Activated naive CD8-positive, alpha-beta T cell treated with anti-CD3 and anti-CD28 coated beads, Interleukin-2, amount 10 ng/mL, durations not matched to agents 7 days and 5 days (primary cell): ENCODE measurements around the gene CUX1. TPM values are rescaled to one million over a fixed set of nuclear protein-coding genes. Genes with fewer than 3 reads are reported as not detected.
"Not testable (repeated sequence)": the region's sequence is repeated elsewhere in the genome, so short reads cannot be mapped to it uniquely, and the experiment has no call there.

Experiments
- ATAC-seq: fragments of 150-1000 bp; cut with Tn5 transposase; one replicate; pipeline ENCODE4 v1.10.0; 2021; ENCODE audit warnings: low read depth, moderate library complexity
- POLR2A ChIA-PET: fragments of 350-600 bp; sonication (Branson Sonifier 250); formaldehyde crosslinking; loops from one replicate; lab custom pipeline; 2021; ENCODE audit warnings: antibody characterized with exemption; lab: Charles Lee
- DNase-seq: peaks from one replicate; pipeline ENCODE4 v3.0.0; 2021
- H3K27ac Mint-ChIP-seq: one replicate; pipeline ENCODE4 v1.8.0; 2022; ENCODE audit warnings: mild to moderate bottlenecking, mixed read lengths
- H3K27me3 Mint-ChIP-seq: one replicate; pipeline ENCODE4 v1.8.0; 2022; ENCODE audit warnings: mild to moderate bottlenecking, moderate library complexity, mixed read lengths
- H3K36me3 Mint-ChIP-seq: one replicate; pipeline ENCODE4 v1.8.0; 2021; ENCODE audit warnings: mild to moderate bottlenecking, mixed read lengths
- H3K4me1 Mint-ChIP-seq: one replicate; pipeline ENCODE4 v1.8.0; 2021; ENCODE audit warnings: mixed read lengths
- H3K4me3 Mint-ChIP-seq: one replicate; pipeline ENCODE4 v1.8.0; 2022; ENCODE audit warnings: mild to moderate bottlenecking, moderate library complexity, mixed read lengths
- H3K9me3 Mint-ChIP-seq: one replicate; pipeline ENCODE4 v1.8.0; 2021; ENCODE audit warnings: mixed read lengths
- total RNA-seq, 2 experiments: library from RNA; stranded (reverse); gene quantifications; one replicate each; pipeline ENCODE4 v1.2.3, GENCODE V29; 2021

Gene CUX1
- total RNA-seq, 2 experiments from 2014 or later: 35.7 to 37.6 TPM

DNA sequence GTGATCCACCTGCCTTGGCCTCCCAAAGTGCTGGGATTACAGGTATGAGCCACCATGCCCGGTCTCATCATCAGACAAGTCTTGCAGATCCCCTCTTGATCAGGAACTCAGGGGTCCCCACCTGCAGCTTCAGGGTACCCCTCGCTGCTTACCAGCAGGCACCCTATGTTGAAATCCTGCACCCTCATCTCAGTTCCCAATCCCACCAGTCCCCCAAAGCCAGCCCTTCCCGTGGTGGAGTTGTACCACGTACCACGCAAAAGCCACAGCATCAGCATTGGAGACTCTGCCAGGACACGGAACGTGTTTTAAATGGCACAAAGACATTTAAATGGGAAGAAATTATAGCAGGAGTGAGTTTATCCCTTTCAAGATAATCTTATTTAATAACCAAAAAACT lies 202.0 kb downstream of the CUX1 start:
- no peak overlapping the region for H3K27ac Mint-ChIP-seq
- no peaks in the 10 kb centered on the region for H3K27me3 Mint-ChIP-seq
- no peak for DNase-seq
- H3K36me3 Mint-ChIP-seq: peaks cover 2% of the 10 kb centered on the region
- POLR2A ChIA-PET: no interaction called here
- peaks cover 2% of the 10 kb centered on the region for H3K4me1 Mint-ChIP-seq
- H3K4me3 Mint-ChIP-seq: no peak overlapping the region
- ATAC-seq: no peak
- no peaks in the 10 kb centered on the region for H3K9me3 Mint-ChIP-seq

DNA sequence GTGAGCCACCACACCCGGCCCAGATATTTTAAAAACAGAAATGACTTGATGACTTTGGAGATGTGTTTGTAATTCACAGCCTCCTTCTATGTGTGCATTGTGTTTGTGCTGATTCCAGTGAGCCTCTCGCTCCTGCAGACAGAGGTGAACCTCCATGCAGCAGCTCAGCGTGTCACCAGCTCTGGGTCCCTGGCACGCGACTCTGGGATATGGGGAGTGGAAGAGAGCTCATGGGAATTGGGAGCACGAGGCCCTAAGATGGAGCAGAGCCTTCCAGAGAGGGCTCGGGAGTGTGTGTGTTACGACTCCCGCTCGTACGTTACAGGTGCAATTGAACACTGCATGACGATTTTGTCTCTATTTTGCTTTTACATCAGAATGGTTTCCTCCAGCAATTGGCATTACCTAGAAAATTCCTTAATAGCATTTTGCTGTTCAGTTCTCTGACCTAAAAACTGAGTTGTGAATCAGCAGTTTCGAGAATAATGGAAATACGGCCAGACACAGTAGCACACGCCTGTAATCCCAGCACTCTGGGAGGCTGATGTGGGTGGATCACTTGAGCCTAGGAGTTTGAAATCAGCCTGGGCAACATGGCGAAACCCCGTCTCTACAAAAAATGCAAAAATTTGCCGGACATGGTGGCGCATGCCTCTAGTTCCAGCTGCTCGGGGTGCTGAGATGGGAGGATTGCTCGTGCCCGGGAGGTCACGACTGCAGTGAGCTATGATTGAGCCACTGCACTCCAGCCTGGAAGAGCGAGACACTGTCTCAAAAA lies 204.6 kb downstream of the CUX1 start:
- H3K27me3 Mint-ChIP-seq: no peaks in the 10 kb centered on the region
- H3K4me1 Mint-ChIP-seq: peaks cover 3% of the 10 kb centered on the region
- POLR2A ChIA-PET: no interaction called here
- H3K9me3 Mint-ChIP-seq: no peaks in the 10 kb centered on the region
- H3K4me3 Mint-ChIP-seq: no peak overlapping the region
- no peaks in the 10 kb centered on the region for H3K36me3 Mint-ChIP-seq
- ATAC-seq (no peak), DNase-seq (no peak)
- H3K27ac Mint-ChIP-seq: no peak overlapping the region

DNA sequence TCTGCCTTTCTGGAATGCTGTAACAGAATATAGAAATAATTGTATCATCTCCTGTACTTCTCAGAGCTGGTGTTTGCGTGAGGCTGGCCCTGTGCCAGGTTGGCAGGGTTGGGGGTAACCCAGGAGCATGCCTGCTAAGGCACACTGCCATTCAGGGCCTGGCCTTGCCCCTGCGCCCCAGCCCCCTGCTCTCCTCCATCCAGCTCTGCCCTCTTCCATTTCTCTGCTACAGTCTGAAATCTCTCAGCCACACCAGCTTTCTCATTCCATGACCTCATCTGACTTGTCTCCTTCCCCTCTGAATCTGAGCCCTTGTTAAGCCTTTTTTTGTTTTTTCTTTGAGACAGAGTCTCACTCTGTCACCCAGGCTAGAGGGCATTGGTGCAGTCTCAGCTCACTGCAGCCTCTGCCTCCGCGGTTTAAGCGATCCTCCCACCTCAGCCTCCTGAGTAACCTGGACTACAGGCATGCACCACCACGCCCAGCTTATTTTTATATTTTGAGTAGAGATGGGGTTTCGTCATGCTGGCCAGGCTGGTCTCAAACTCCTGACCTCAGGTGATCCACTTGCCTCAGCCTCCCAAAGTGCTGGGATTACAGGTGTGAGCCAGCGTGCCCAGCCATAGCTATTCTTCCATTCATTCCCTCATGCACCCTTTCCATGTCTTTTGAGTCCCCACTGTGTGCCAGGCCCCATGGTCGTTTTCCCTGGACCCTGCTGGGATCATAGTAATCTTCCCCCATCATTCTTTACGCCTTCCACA lies 206.8 kb downstream of the CUX1 start:
- Mint-ChIP-seq H3K9me3 (no peaks in the 10 kb centered on the region), H3K4me1 (peaks cover 9% of the 10 kb centered on the region), H3K27ac (no peak overlapping the region), H3K36me3 (peaks cover 6% of the 10 kb centered on the region), H3K27me3 (no peaks in the 10 kb centered on the region), H3K4me3 (no peak overlapping the region)
- POLR2A ChIA-PET: no interaction called here
- ATAC-seq (no peak), DNase-seq (no peak)

DNA sequence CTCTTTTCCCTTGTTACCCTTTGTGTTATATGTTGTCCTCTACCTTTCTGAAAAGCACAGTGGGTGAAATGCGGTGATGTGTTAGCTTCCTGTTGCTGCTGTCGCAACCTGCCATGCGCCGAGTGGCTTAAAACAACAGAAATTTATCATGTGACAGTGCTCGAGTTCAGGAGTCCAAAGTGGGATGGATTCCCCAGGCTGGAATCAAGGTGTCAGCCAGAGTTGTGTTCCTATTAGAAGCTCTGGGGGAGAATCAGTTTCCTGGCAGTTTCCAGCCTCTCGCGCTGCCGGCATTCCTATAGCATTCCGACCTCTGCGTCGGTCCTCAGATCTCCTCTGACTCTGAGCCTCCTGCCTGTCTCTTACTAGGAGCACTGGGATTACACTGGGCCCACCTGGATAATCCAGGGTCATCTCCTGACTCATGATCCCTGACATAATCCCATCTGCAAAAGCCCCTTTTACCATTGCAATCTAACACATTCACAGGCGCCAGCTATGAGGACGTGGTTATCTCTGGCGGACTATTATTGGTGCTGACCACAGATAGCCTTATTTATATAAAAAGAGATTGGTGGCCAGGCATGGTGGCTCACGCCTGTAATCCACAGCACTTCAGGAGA lies 207.5 kb downstream of the CUX1 start:
- DNase-seq (no peak), ATAC-seq (no peak)
- H3K27me3 Mint-ChIP-seq: no peaks in the 10 kb centered on the region
- no peak overlapping the region for H3K27ac Mint-ChIP-seq
- peaks cover 9% of the 10 kb centered on the region for H3K36me3 Mint-ChIP-seq
- no peaks in the 10 kb centered on the region for H3K9me3 Mint-ChIP-seq
- no peak overlapping the region for H3K4me3 Mint-ChIP-seq
- peaks cover 11% of the 10 kb centered on the region for H3K4me1 Mint-ChIP-seq
- POLR2A ChIA-PET: no interaction called here

DNA sequence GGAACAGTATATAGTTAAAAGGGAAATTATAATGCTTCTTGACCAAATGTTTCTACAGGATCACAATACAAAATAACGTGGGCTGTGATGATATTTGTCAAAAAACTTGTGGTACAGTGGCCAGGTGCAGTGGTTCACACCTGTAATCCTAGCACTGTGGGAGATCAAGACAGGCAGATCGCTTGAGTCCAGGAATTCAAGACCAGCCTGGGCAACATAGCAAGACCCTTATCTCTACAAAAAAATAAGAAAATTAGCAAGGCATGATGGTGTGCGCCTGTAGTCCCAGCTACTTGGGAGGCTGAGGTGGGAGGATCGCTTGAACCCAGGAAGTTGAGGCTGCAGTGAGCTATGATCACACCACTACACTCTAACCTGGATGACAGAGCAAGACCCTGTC lies 208.4 kb downstream of the CUX1 start:
- H3K27me3 Mint-ChIP-seq, DNase-seq, H3K27ac Mint-ChIP-seq, POLR2A ChIA-PET, H3K36me3 Mint-ChIP-seq, H3K4me3 Mint-ChIP-seq, ATAC-seq, H3K9me3 Mint-ChIP-seq: not testable (repeated sequence)
- H3K4me1 Mint-ChIP-seq: peaks cover 11% of the 10 kb centered on the region

DNA sequence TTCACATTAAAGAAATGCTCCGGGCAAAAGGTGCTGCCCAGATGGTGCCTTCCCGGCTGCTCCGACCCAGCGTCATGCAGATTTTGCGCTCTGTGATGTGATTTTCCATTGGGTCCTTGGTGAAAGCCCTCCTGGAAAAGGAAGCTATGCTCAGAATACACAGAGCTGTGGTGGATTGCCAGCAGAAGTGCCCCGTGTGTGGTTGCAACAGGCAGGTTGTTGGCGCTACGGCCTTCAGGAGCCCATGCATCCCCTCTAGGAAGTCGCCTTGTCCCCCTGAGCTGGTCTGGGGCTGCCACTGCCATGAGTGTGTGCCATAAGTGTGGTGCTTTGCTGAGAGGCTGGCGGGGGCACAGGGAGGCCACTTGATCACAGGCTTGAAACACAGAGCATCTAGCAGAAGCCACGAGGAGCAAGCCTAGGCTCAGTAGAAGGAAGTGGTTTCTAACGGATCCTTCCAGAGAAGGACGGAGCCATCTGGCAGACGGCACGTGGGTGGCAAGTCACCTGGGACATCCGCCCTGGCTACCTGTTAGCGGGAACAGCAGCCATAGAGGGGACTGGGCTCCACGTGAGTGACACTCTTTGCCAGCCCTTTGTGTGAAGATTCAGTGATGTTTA lies 210.9 kb downstream of the CUX1 start:
- peak overlapping the region; percentile 45 for H3K27ac Mint-ChIP-seq
- peaks cover 11% of the 10 kb centered on the region for H3K4me1 Mint-ChIP-seq
- no peaks in the 10 kb centered on the region for H3K9me3 Mint-ChIP-seq
- no peak overlapping the region for H3K4me3 Mint-ChIP-seq
- peaks cover 9% of the 10 kb centered on the region for H3K36me3 Mint-ChIP-seq
- ATAC-seq: peak; percentile 77
- DNase-seq: no peak
- no peaks in the 10 kb centered on the region for H3K27me3 Mint-ChIP-seq
- POLR2A ChIA-PET: no interaction called here

DNA sequence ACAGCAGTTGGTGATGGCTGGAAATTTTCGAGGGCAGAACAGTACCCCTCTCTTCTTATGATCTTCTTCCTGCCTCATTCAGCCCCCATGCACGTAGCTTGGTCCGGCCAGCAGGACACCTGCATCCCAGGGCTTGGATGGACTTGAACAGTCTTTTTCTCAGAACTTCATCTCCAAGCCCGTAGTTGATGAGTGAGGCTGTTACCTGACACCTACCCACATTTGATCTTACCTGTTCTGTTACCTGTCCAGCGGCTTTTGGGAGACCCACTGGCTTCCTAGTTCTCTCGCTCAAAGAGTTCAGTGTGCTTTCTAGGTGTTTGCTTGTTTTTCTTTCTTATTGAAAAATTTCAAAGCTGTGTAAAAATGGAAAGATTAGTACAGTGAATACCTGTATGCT lies 212.2 kb downstream of the CUX1 start:
- H3K9me3 Mint-ChIP-seq: no peaks in the 10 kb centered on the region
- no peak for ATAC-seq
- no peaks in the 10 kb centered on the region for H3K27me3 Mint-ChIP-seq
- POLR2A ChIA-PET: no interaction called here
- peaks cover 9% of the 10 kb centered on the region for H3K36me3 Mint-ChIP-seq
- no peak overlapping the region for H3K27ac Mint-ChIP-seq
- H3K4me1 Mint-ChIP-seq: peaks cover 10% of the 10 kb centered on the region
- H3K4me3 Mint-ChIP-seq: no peak overlapping the region
- no peak for DNase-seq

DNA sequence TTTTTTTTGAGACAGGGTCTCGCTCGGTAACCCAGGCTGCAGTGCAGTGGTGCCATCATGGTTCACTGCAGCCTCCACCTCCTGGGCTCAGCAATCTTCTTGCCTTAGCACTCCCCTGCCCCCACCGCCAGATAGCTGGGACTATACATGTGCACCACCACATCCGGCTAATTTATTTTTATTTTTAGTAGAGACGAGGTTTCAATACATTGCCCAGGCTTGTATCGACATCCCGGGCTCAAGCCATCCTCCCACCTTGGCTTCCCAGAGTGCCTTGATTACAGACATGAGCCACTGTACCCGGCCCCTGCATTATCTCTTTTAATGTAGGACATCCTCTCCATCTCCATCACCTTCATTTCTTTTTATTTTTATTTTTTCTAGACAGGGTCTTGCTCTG lies 213.3 kb downstream of the CUX1 start:
- Mint-ChIP-seq H3K4me1 (peaks cover 8% of the 10 kb centered on the region), H3K27me3 (no peaks in the 10 kb centered on the region), H3K36me3 (peaks cover 9% of the 10 kb centered on the region), H3K27ac (no peak overlapping the region), H3K9me3 (no peaks in the 10 kb centered on the region), H3K4me3 (no peak overlapping the region)
- no peak for DNase-seq
- POLR2A ChIA-PET: no interaction called here
- no peak for ATAC-seq

DNA sequence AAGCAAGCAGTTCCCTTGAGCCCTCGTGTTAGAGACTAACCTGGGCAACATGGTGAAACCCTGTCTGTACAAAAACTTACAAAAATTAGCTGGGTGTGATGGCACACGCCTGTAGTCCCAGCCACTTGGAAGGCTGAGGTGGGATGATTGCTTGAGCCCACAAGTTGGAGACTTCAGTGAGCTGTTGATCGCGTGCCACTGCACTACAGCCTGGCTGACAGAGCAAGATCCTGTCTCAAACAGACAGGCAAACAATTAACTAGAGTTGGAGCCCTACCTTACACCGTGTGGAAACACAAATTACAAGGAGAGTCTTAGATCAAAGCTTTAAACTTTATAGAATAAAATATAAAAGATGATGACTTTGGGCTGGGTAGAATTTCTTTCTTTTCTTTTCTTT lies 219.5 kb downstream of the CUX1 start:
- Mint-ChIP-seq H3K27ac (no peak overlapping the region), H3K4me1 (no peaks in the 10 kb centered on the region), H3K36me3 (no peaks in the 10 kb centered on the region), H3K9me3 (no peaks in the 10 kb centered on the region), H3K27me3 (no peaks in the 10 kb centered on the region), H3K4me3 (no peak overlapping the region)
- POLR2A ChIA-PET: no interaction called here
- no peak for ATAC-seq
- DNase-seq: no peak

DNA sequence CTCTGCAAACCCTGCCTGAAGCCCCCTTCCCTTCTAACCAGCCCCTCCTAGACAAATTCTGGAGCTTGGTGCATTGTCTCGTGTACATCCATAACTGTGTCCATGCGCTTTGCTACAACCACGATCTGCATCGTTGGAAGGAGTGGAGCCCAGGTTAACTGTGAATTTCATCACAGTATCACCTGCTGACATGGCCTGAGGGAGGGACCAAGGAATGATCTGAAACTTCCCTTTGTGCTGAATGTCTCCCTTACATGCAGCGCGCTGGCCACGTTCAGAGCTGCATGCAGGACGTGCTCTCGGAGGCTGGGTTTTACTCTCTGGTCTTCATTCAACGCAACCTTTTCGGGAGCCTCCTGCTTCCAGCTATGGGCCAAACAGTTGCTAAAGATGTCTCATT lies 222.3 kb downstream of the CUX1 start:
- Mint-ChIP-seq H3K4me3 (no peak overlapping the region), H3K9me3 (no peaks in the 10 kb centered on the region), H3K36me3 (no peaks in the 10 kb centered on the region), H3K27me3 (no peaks in the 10 kb centered on the region), H3K4me1 (no peaks in the 10 kb centered on the region), H3K27ac (no peak overlapping the region)
- ATAC-seq: no peak
- DNase-seq: no peak
- POLR2A ChIA-PET: no interaction called here

DNA sequence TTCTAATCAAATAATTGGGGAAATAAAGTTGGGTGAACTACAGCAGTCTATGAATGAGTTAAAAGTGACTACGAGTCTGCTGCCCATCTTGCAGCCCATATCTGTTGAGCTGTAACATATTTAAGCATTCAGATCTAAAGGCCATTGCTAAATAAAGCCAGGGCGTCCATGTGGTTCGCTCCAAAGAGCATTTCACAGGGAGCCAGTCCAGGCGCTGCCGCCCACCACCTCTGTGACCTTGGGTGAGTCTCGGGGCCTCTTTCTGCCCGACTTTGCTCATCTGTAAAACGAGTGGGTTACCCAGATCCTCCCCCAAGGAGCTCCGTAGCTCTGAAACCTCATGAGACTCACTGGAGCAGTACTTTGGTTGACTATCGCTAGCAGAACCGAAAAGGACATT lies 223.1 kb downstream of the CUX1 start:
- Mint-ChIP-seq H3K4me1 (no peaks in the 10 kb centered on the region), H3K9me3 (no peaks in the 10 kb centered on the region), H3K4me3 (no peak overlapping the region), H3K27me3 (no peaks in the 10 kb centered on the region), H3K27ac (no peak overlapping the region), H3K36me3 (no peaks in the 10 kb centered on the region)
- POLR2A ChIA-PET: no interaction called here
- ATAC-seq: no peak
- no peak for DNase-seq

DNA sequence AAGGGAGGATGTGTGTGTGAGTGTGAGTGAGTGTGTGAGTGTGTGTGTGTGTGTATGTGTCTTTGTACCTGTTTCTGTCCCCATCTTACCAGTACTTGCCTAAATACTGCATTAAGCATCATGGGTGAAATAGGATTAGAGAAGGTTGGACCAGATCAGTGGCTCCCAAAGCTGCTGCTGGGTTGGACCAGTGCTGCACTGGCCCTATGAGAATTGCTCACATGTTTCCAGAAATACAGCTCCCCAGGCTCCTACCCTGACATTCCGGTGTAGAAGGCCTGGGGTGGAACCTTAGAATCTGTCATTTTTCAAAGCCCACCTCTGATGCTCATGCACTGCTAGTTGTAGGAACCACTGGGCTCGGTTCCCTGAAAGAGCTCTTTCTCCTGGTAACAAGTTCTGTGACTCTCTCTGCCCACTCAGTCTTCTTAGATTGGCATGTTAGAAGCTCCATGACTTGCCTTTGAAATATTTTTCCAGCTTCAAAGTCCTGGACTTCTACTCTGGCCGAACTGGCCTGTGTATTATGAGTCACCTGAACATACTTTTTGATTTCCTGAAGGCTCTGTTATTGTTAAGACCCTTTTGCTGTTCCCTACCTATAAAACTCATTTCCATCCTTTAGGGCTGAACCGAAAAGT lies 224.7 kb downstream of the CUX1 start:
- Mint-ChIP-seq H3K27ac (no peak overlapping the region), H3K9me3 (no peaks in the 10 kb centered on the region), H3K4me3 (no peak overlapping the region), H3K4me1 (no peaks in the 10 kb centered on the region), H3K27me3 (no peaks in the 10 kb centered on the region), H3K36me3 (no peaks in the 10 kb centered on the region)
- ATAC-seq (no peak), DNase-seq (no peak)
- POLR2A ChIA-PET: no interaction called here

DNA sequence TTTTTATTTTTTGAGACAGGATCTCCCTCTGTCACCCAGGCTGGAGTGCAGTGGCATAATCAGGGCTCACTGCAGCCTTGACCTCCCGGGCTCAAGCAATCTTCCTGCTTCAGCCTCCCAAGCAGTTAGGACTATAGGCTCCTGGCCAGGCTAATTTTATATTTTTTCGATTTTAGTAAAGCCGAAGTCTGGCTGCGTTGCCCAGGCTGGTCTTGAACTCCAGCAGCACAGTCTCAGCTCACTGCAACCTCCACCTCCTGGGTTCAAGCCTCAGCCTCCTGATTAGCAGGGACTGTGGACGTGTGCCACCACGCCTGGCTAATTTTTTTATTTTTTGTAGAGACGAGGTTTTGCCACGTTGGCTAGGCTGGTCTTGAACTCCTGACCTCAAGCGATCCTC lies 225.4 kb downstream of the CUX1 start:
- DNase-seq, H3K4me1 Mint-ChIP-seq, H3K4me3 Mint-ChIP-seq, H3K27ac Mint-ChIP-seq, ATAC-seq, H3K36me3 Mint-ChIP-seq, H3K9me3 Mint-ChIP-seq, H3K27me3 Mint-ChIP-seq, POLR2A ChIA-PET: not testable (repeated sequence)
